ENCODE data around the gene ERLIN1. TPM values are rescaled to one million over a fixed set of nuclear protein-coding genes. Genes with fewer than 3 reads are reported as not detected.

ERLIN1 gene
- total RNA-seq, 3 donors from 2014 or later: 33.4 to 57.9 (median 48.3) TPM

- Histone ChIP-seq H3K4me3 (no peak overlapping the region), H3K4me1 (ENCODE audit: low read depth) (peaks cover 8% of the 10 kb centered on the region), H3K9me3 (no peaks in the 10 kb centered on the region), H3K36me3 (ENCODE audit: low read depth) (no peaks in the 10 kb centered on the region)
- TF ChIP-seq, protein P1, sequence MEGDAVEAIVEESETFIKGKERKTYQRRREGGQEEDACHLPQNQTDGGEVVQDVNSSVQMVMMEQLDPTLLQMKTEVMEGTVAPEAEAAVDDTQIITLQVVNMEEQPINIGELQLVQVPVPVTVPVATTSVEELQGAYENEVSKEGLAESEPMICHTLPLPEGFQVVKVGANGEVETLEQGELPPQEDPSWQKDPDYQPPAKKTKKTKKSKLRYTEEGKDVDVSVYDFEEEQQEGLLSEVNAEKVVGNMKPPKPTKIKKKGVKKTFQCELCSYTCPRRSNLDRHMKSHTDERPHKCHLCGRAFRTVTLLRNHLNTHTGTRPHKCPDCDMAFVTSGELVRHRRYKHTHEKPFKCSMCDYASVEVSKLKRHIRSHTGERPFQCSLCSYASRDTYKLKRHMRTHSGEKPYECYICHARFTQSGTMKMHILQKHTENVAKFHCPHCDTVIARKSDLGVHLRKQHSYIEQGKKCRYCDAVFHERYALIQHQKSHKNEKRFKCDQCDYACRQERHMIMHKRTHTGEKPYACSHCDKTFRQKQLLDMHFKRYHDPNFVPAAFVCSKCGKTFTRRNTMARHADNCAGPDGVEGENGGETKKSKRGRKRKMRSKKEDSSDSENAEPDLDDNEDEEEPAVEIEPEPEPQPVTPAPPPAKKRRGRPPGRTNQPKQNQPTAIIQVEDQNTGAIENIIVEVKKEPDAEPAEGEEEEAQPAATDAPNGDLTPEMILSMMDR (IDR thresholded peaks at IDR 0.05): no peak
- intact Hi-C loops (cut with DNase I, micrococcal nuclease): no loop called here
- no peak for ATAC-seq
- no peak for DNase-seq
Observed at GRCh38 chr10:100162696-100163095, 23.1 kb downstream of the ERLIN1 start.

- no peak overlapping the region for H3K4me3 ChIP-seq
- intact Hi-C loops (cut with DNase I, micrococcal nuclease): no loop called here
- no peaks in the 10 kb centered on the region for H3K4me1 ChIP-seq (ENCODE audit: low read depth)
- TF ChIP-seq, protein P1 (IDR thresholded peaks at IDR 0.05): no peak
- DNase-seq (no peak), ATAC-seq (no peak)
- no peaks in the 10 kb centered on the region for H3K36me3 ChIP-seq (ENCODE audit: low read depth)
- no peaks in the 10 kb centered on the region for H3K9me3 ChIP-seq
Observed at GRCh38 chr10:100158044-100158805, 27.6 kb downstream of the ERLIN1 start.

DNA sequence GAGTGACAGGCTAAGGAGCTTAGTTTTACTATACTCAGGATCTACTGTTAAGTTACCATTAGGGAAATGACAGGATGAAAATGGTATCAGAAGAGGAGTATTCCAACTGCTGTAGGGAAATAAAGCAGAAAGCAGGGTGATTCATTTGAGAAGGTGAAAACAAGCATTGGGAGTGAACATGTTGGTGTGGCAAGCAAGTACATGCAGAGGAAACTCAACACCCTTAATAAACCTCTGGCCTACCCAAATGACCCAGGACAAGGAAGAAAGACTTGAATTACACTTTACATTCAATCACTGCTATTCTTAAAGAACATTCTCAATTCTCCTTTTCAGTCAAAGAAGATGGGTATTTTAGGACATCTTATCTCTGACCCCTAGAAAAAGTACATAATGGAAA is 28.7 kb downstream of the ERLIN1 start:
- H3K4me3 ChIP-seq: no peak overlapping the region
- intact Hi-C loops (cut with DNase I, micrococcal nuclease): no loop called here
- DNase-seq: no peak
- TF ChIP-seq, protein P1 (IDR thresholded peaks at IDR 0.05): no peak
- H3K4me1 ChIP-seq (ENCODE audit: low read depth): no peaks in the 10 kb centered on the region
- no peaks in the 10 kb centered on the region for H3K36me3 ChIP-seq (ENCODE audit: low read depth)
- peak; percentile 54 for ATAC-seq
- H3K9me3 ChIP-seq: no peaks in the 10 kb centered on the region

GRCh38 chr10:100155936-100156335 is 29.9 kb downstream of the ERLIN1 start:
- Histone ChIP-seq H3K36me3 (ENCODE audit: low read depth) (peaks cover 9% of the 10 kb centered on the region), H3K9me3 (no peaks in the 10 kb centered on the region), H3K4me3 (no peak overlapping the region), H3K4me1 (ENCODE audit: low read depth) (no peaks in the 10 kb centered on the region)
- TF ChIP-seq, protein P1 (IDR thresholded peaks at IDR 0.05): no peak
- intact Hi-C loops (cut with DNase I, micrococcal nuclease): no loop called here
- no peak for ATAC-seq
- DNase-seq: no peak

DNA sequence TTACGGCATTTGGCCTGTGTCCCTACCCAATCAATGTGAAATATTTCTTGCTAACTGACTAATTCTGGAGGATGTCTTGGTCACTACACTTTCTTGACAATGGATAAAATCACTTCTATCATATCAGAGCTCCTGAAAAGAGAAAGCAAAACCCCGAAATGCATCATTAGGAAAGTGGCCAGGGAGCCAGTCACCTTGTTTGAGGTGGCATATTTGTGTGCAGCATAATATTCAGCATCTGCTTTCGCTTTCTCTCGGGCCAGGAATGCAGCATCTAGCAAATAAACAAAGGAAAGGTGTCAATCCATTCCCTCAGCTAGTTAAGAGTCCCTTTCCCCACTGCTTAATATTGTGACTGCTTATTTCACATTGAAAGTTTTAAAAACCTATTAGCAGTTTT is 31.2 kb downstream of the ERLIN1 start:
- Histone ChIP-seq H3K4me3 (no peak overlapping the region), H3K36me3 (ENCODE audit: low read depth) (peaks cover 13% of the 10 kb centered on the region), H3K4me1 (ENCODE audit: low read depth) (no peaks in the 10 kb centered on the region), H3K9me3 (no peaks in the 10 kb centered on the region)
- intact Hi-C loops (cut with DNase I, micrococcal nuclease): no loop called here
- no peak for DNase-seq
- TF ChIP-seq, protein P1 (IDR thresholded peaks at IDR 0.05): no peak
- ATAC-seq: no peak

Data from mucosa of descending colon (tissue), 3 donors.